K562 (cell line): ENCODE data around the gene ECI1. TPM values are rescaled to one million over a fixed set of nuclear protein-coding genes. Genes with fewer than 3 reads are reported as not detected.

Source experiments
- ZNF449 ChIP-seq: fragments of 250-450 bp; sonication (Bioruptor Pico); IDR thresholded peaks from 2 replicates; pipeline ENCODE4 v1.8.0; 2022; ENCODE audit warnings: moderate library complexity, mild to moderate bottlenecking, inconsistent platforms
- polyA plus RNA-seq, 8 experiments: library from polyadenylated mRNA; depleted of rRNA in 4 of 8; stranded (reverse) in 5 of 8; unstranded in 3 of 8; fragments of >200 nt; fragmentation: Nextera tagmentation in 2 of 8; fragmentation: Illumina TruSeq in 1 of 8; extraction: Ambion mirVana in 2 of 8; extraction: Trizol in 1 of 8; gene quantifications; 2 replicates each; pipeline versions ENCODE4 v1.2.1 to v1.2.3, GENCODE V29; 2011 to 2014; ENCODE audit warnings: inconsistent platforms in 1 of 8, missing spikeins in 1 of 8
- total RNA-seq, 7 experiments: library from RNA; depleted of rRNA in 6 of 7; stranded (reverse); fragments of >200 nt in 6 of 7; fragmentation: Illumina TruSeq in 2 of 7; extraction: Trizol in 2 of 7; gene quantifications; 2 replicates each; pipeline versions ENCODE4 v1.2.1 to v1.2.3, GENCODE V29; 2011 to 2021; ENCODE audit warnings: low replicate concordance in 1 of 7
- TF ChIP-seq, protein P1 (sequence below): fragments of 450-650 bp; IDR thresholded peaks from 2 replicates; pipeline ENCODE4 v1.6.1; 2016; ENCODE audit warnings: low read depth

ECI1 gene
- total and polyA plus RNA-seq, 9 of the 15 experiments (the other 6 are each of a cell fraction or from before 2014, with no cell fraction given) = 4.7 to 189 (median 54.0) TPM

DNA sequence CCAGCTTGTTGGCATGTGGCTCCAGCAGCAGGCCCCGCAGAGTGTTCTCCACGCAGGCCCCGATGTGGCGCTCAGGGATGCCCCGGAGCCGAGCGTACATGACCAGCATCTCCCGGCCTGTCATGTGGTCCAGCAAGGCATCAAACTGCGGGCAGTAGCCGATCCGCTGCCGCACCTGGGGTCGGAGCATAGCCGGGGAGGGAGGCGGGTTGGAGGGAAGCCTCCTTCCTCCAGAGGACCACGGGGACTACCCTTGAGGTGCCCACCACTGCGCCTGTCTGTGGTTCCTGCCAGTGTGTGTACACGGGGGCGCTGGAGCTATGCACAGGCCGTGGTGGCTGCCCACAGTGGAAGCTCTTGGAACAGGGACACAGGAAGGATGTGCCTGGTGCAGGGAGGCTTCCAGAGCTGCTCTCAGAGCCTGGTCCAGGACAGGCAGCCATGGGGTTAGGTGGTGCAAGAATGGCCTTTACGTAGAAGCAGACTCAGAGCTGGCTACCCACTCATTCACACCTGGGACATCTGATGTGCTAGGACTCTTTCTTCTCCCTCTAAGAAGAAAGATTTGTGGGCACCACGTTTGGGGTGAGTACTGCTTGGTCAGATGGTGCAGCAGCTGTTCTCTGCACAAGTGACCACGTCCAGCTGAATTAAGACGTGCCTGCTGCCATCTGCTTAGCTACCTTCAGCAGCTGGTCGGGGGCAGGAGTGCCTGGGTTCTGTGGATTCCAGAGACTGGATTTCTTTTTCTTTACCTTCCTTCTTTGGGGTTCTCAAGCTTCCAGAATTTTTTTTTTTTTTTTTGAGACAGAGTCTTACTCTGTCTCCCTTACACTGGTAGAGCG, 27.8 kb upstream of the ECI1 start (continued):
- TF ChIP-seq, protein P1, sequence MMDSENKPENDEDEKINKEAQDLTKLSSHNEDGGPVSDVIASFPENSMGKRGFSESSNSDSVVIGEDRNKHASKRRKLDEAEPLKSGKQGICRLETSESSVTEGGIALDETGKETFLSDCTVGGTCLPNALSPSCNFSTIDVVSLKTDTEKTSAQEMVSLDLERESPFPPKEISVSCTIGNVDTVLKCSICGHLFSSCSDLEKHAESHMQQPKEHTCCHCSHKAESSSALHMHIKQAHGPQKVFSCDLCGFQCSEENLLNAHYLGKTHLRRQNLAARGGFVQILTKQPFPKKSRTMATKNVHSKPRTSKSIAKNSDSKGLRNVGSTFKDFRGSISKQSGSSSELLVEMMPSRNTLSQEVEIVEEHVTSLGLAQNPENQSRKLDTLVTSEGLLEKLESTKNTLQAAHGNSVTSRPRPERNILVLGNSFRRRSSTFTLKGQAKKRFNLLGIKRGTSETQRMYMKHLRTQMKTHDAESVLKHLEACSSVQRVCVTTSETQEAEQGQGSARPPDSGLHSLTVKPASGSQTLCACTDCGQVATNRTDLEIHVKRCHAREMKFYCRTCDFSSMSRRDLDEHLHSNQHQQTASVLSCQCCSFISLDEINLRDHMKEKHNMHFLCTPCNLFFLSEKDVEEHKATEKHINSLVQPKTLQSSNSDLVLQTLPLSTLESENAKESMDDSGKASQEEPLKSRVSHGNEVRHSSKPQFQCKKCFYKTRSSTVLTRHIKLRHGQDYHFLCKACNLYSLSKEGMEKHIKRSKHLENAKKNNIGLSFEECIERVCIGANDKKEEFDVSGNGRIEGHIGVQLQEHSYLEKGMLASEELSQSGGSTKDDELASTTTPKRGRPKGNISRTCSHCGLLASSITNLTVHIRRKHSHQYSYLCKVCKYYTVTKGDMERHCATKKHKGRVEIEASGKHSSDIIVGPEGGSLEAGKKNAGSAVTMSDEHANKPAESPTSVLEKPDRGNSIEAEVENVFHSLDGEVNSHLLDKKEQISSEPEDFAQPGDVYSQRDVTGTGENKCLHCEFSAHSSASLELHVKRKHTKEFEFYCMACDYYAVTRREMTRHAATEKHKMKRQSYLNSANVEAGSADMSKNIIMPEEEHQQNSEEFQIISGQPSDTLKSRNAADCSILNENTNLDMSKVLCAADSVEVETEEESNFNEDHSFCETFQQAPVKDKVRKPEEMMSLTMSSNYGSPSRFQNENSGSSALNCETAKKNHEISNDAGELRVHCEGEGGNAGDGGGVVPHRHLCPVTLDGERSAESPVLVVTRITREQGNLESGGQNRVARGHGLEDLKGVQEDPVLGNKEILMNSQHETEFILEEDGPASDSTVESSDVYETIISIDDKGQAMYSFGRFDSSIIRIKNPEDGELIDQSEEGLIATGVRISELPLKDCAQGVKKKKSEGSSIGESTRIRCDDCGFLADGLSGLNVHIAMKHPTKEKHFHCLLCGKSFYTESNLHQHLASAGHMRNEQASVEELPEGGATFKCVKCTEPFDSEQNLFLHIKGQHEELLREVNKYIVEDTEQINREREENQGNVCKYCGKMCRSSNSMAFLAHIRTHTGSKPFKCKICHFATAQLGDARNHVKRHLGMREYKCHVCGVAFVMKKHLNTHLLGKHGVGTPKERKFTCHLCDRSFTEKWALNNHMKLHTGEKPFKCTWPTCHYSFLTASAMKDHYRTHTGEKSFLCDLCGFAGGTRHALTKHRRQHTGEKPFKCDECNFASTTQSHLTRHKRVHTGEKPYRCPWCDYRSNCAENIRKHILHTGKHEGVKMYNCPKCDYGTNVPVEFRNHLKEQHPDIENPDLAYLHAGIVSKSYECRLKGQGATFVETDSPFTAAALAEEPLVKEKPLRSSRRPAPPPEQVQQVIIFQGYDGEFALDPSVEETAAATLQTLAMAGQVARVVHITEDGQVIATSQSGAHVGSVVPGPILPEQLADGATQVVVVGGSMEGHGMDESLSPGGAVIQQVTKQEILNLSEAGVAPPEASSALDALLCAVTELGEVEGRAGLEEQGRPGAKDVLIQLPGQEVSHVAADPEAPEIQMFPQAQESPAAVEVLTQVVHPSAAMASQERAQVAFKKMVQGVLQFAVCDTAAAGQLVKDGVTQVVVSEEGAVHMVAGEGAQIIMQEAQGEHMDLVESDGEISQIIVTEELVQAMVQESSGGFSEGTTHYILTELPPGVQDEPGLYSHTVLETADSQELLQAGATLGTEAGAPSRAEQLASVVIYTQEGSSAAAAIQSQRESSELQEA = no peak
- no peak for TF ChIP-seq ZNF449
